HUES48 (cell line): ENCODE measurements around the gene SMYD3.

ENCODE experiments used
- H3K27ac ChIP-seq: one replicate; pipeline ENCODE4 v1.7.0; 2013; ENCODE audit warnings: low read depth, low read length, inconsistent platforms
- H3K27me3 ChIP-seq: 2 replicates; pipeline ENCODE4 v1.6.1; 2013; ENCODE audit warnings: mild to moderate bottlenecking, low read length; ENCODE audit not compliant: control insufficient read depth, insufficient read depth
- H3K36me3 ChIP-seq: 2 replicates; pipeline ENCODE4 v1.6.1; 2013; ENCODE audit warnings: low read length; ENCODE audit not compliant: control insufficient read depth, insufficient read depth
- H3K4me1 ChIP-seq: 2 replicates; pipeline ENCODE4 v1.6.1; 2013; ENCODE audit warnings: mild to moderate bottlenecking, low read length; ENCODE audit not compliant: control insufficient read depth, insufficient read depth
- H3K4me3 ChIP-seq: 2 replicates; pipeline ENCODE4 v1.5.1; 2013; ENCODE audit warnings: mild to moderate bottlenecking, low read depth, low read length
- H3K9ac ChIP-seq: 2 replicates; pipeline ENCODE4 v1.6.1; 2013; ENCODE audit warnings: mild to moderate bottlenecking, low read depth, low read length, moderate library complexity
- H3K9me3 ChIP-seq: 2 replicates; pipeline ENCODE4 v1.6.1; 2013; ENCODE audit warnings: low read length; ENCODE audit not compliant: control insufficient read depth, insufficient read depth

The SMYD3 gene

DNA sequence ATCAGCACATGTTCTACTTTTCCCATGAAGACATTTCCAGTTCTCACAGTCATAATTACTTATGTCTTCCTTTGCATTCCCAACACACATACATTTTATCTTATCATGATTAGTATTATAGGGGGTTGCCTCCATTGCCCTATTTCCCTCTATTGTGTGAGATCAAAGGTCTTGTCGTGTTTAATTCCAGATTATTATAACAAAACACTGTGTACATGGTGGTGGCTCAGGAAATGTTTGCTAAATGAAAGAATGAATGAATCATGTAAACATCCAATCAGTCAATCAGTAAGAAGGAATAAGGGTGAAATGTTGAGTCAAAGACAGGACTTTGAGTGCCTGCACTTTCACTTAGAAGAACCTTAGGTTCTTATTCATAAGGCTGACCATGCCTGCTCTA lies 376.0 kb downstream of the SMYD3 start:
- H3K9ac ChIP-seq, result no peak overlapping the region
- no peak overlapping the region for H3K27ac ChIP-seq
- H3K9me3 ChIP-seq, result no peaks in the 10 kb centered on the region
- H3K4me3 ChIP-seq, result no peak overlapping the region
- no peaks in the 10 kb centered on the region for H3K4me1 ChIP-seq
- no peaks in the 10 kb centered on the region for H3K36me3 ChIP-seq
- no peaks in the 10 kb centered on the region for H3K27me3 ChIP-seq

DNA sequence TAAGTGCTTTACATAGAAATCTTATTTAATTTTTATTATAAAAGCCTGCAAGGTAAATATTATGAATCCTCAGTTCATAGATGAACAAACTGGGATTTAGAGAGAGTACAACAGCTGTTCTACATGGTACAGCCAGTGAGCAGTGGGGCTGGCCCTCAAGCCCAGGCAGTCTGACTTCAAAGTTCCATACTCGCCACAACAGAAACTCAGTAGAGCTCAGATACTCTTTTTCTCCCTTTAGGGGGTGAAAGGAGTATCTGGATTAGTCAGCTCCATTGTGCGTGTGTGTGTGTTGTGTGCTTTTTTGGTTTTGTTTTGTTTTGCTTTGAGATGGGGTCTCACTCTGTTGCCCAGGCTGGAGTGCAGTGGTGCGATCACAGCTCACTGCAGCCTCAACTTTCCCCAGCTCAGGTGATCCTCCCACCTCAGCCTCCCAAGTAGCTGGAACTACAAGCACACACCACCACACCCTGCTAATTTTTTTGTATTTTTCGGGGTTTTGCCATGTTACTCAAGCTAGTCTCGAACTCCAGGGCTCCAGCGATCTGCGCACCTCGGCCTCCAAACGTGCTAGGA lies 378.5 kb downstream of the SMYD3 start:
- Histone ChIP-seq H3K9me3 (no peaks in the 10 kb centered on the region), H3K36me3 (no peaks in the 10 kb centered on the region), H3K9ac (no peak overlapping the region), H3K4me3 (no peak overlapping the region), H3K4me1 (no peaks in the 10 kb centered on the region), H3K27ac (no peak overlapping the region), H3K27me3 (no peaks in the 10 kb centered on the region)

DNA sequence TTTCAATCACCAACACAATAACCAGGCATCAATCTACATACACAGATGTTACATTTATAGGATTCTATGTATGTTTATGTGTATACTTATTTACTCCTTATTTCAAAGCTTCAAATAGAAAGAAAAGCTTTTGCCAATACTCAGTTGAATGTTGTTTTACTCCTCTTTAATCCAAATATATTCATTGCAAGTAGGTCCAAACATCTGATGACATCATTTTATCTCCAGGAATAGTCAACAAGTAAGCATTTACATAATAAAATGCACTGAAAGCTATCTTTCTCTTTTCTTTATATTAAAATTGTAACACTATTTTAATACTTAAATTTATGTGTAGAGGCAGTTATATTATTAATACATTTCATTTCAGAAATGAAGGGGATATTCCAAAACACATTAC lies 380.5 kb downstream of the SMYD3 start:
- no peaks in the 10 kb centered on the region for H3K9me3 ChIP-seq
- no peaks in the 10 kb centered on the region for H3K36me3 ChIP-seq
- H3K4me3 ChIP-seq, result no peak overlapping the region
- H3K27ac ChIP-seq, result no peak overlapping the region
- H3K9ac ChIP-seq, result no peak overlapping the region
- no peaks in the 10 kb centered on the region for H3K4me1 ChIP-seq
- H3K27me3 ChIP-seq, result no peaks in the 10 kb centered on the region

DNA sequence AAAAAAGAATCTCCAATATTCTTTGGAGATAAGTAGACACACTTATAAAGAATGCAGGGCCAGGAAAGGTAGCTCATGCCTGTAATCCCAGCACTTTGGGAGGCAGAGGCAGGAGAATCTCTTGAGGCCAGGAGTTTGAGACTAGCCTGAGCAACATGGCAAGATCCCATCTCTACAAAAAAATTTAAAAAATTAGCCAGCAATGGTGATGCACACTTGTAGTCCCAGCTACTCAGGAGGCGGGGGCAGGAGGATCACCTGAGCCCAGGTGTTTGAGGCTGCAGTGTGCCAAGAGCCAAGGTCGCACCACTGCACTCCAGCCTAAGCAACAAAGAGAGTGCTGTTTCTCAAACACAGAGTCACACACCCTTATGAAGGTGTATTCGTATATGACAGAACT lies 385.0 kb downstream of the SMYD3 start:
- H3K36me3 ChIP-seq, result no peaks in the 10 kb centered on the region
- no peak overlapping the region for H3K4me3 ChIP-seq
- no peak overlapping the region for H3K9ac ChIP-seq
- no peak overlapping the region for H3K27ac ChIP-seq
- no peaks in the 10 kb centered on the region for H3K9me3 ChIP-seq
- no peaks in the 10 kb centered on the region for H3K27me3 ChIP-seq
- no peaks in the 10 kb centered on the region for H3K4me1 ChIP-seq

DNA sequence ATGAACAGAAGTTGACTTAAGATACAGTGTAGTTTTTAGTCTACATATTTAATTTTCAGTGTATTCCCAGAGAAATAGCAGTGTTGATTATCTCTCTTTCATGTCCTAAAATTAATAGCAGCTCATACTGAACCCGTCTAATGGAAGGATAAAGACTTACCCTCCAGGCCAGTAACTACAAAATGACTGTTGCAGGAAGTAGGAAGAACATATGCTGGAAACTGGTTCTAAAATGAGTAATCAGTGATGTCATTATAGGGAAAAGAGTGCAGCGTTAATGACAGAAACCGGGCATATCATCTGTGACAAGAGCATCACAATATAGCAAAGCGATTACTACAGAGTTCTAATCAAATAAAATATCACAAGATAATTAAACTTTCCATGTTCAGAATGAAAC lies 385.5 kb downstream of the SMYD3 start:
- Histone ChIP-seq H3K27ac (no peak overlapping the region), H3K36me3 (no peaks in the 10 kb centered on the region), H3K4me1 (no peaks in the 10 kb centered on the region), H3K9me3 (no peaks in the 10 kb centered on the region), H3K4me3 (no peak overlapping the region), H3K9ac (no peak overlapping the region), H3K27me3 (no peaks in the 10 kb centered on the region)

DNA sequence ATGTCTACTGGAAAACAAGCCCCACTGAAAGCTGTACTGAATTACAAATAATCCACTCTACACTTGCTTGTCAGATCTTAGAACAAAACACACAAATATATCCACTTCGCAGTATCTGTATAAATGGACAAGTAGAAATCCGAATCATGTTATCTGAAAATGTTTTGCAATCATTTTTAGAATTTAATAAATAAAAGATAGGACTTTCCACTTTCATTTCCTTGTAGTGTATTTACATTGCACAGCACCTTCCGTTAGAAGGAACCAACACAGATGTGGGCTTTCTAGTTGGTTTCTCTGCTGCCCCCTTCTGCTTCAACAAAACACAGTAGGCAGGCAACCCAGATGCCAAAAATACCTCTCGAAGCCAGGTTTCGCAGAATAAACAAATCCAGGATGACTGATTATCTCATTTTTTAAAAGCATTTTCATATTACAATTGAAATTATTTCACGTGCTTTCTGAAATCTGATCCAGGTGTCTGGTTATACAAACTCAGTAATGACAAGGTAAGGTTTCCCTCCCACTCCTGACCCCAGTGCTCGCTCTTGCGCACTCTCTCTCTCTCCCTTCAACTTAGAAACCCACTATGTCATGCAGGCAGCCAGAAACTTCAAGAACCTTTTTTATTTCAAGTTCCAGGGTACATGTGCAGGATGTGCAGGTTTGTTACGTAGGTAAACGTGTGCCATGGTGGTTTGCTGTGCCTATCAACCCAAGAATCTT lies 389.9 kb downstream of the SMYD3 start:
- no peaks in the 10 kb centered on the region for H3K36me3 ChIP-seq
- no peaks in the 10 kb centered on the region for H3K4me1 ChIP-seq
- no peaks in the 10 kb centered on the region for H3K27me3 ChIP-seq
- H3K27ac ChIP-seq, result no peak overlapping the region
- H3K9ac ChIP-seq, result no peak overlapping the region
- no peak overlapping the region for H3K4me3 ChIP-seq
- no peaks in the 10 kb centered on the region for H3K9me3 ChIP-seq

DNA sequence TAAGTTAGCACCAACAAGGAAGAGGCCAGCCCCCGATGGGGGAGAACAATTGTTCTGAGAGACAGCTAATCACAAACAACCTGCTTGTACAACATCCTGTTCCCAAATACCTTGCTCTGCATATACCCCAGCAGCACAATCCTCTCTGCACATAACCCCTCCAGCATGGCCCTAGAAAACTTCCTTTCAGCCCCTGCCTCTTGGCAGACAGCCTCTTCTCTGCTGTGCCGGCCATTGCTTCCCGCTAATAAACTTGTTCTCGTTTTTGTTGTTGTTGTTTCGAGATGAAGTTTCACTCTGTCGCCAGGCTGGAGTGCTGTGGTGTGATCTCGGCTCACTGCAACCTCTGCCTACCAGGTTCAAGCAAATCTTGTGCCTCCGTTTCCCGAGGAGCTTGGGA lies 392.7 kb downstream of the SMYD3 start:
- no peaks in the 10 kb centered on the region for H3K36me3 ChIP-seq
- no peaks in the 10 kb centered on the region for H3K4me1 ChIP-seq
- no peak overlapping the region for H3K27ac ChIP-seq

DNA sequence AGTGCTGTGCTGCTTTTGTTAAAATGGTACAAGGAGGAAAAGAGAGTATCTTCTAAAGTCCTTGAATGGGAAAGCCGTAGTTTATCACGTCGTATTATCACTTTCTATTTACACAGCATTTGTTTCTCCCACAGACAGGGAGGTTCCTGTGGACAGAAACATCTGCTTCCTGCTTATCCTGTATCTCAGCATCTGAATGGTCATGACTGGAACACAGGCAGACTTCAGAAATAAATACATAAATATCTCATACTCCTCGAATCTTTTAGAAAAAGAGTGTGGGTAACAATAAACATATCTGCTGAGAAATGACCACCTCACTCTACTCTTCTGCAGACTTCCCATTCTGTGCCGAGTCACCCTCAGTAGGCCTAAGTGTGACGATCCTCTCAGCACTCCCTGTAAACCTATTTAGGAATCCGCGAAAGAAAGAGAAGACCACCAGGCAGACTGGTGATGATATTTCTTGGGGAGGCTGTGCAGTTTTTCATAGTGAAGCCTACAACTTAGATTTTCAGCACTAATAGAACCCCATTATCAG lies 393.5 kb downstream of the SMYD3 start:
- H3K27ac ChIP-seq, result no peak overlapping the region
- no peak overlapping the region for H3K4me3 ChIP-seq
- H3K36me3 ChIP-seq, result no peaks in the 10 kb centered on the region
- no peaks in the 10 kb centered on the region for H3K27me3 ChIP-seq
- H3K9ac ChIP-seq, result no peak overlapping the region
- H3K4me1 ChIP-seq, result no peaks in the 10 kb centered on the region
- H3K9me3 ChIP-seq, result no peaks in the 10 kb centered on the region

More for the DNA sequence above, 392.7 kb downstream of the SMYD3 start:
- H3K27me3 ChIP-seq, result no peaks in the 10 kb centered on the region
- no peak overlapping the region for H3K9ac ChIP-seq
- H3K4me3 ChIP-seq, result no peak overlapping the region
- no peaks in the 10 kb centered on the region for H3K9me3 ChIP-seq

DNA sequence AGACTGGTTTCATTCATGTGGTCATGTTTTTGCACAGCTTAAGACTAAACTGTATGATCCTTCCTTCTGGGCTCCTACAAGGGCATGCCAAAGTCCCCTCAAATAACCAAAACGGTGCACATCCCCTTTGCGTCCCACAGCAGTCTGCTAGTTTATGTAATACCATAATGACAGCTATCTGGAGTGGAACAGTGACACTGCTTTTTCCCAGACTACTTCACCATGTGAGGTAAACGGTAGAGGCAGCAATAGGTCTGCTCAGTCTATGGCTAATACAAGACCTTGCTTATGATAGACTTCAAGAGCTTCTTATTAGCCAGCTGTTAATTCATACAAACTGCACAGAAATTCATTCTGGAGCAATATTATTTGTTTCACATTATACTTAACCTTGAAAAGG lies 395.5 kb downstream of the SMYD3 start:
- Histone ChIP-seq H3K4me3 (no peak overlapping the region), H3K4me1 (peaks cover 14% of the 10 kb centered on the region), H3K9ac (no peak overlapping the region), H3K36me3 (no peaks in the 10 kb centered on the region), H3K27ac (no peak overlapping the region), H3K9me3 (no peaks in the 10 kb centered on the region), H3K27me3 (no peaks in the 10 kb centered on the region)

DNA sequence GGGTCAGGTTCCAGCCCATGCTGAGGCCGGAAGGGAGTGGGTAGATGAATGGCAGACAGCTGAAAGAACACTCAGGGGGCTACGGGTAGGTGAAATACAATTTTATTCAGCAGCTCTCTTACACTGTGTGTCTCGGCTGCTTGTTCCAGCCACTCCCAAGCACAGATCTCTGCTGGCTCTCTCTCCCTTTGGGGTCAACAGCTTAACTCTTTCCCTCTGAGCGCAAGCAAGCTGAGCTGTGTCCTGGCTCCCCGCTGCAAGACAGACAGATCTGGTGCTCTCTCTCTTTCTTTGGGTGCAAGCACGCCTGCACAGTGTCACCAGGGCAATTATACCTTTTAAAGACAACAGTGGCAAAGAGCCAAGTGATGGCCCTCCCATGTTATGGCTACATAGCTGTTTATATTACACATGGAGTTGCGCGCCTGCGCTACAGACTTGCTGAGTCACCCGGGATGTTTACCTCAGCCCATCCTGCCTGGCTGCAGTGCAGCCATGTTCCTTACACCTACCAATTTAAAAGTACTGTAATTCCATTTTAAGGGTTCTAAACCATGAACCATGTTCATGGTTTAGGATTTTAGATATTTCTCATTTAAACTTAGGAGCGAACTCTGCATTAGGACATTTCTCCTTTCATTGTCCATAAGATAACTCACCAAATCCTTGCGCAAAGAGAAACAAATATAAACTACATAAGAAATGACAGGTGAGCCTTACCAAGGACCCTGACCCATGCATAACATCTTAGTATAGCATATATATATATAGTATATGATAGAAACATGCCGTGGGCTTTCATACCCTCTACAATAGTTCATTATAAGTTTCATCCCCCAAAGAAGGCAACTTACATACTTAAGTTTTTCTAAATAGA lies 396.5 kb downstream of the SMYD3 start:
- H3K27me3 ChIP-seq, result no peaks in the 10 kb centered on the region
- no peaks in the 10 kb centered on the region for H3K9me3 ChIP-seq
- peaks cover 14% of the 10 kb centered on the region for H3K4me1 ChIP-seq
- H3K27ac ChIP-seq, result peak overlapping the region; percentile 28
- no peak overlapping the region for H3K9ac ChIP-seq
- no peaks in the 10 kb centered on the region for H3K36me3 ChIP-seq
- H3K4me3 ChIP-seq, result no peak overlapping the region
